Astrocyte (in vitro differentiated cells and primary cell): ENCODE data around the gene KCNMA1.

Experiments used
- CTCF ChIP-seq: IDR thresholded peaks from 2 replicates; pipeline ENCODE4 v1.5.1; 2011; ENCODE audit warnings: low read depth, mild to moderate bottlenecking, inconsistent platforms, low read length, moderate library complexity; ENCODE audit not compliant: insufficient read depth
- EZH2 ChIP-seq: IDR thresholded peaks from 2 replicates; pipeline ENCODE4 v1.6.1; 2012; ENCODE audit warnings: mild to moderate bottlenecking, low read length, inconsistent platforms; ENCODE audit not compliant: insufficient read depth

- TF ChIP-seq CTCF: no peak
- no peak for TF ChIP-seq EZH2
Measured at GRCh38 chr10:76946270-76946669, 691.3 kb downstream of the KCNMA1 start.
